SU-DHL-6 (cell line): Measurements from ENCODE around the gene MARCO.
"Not testable (repeated sequence)": the region's sequence is repeated elsewhere in the genome, so short reads cannot be mapped to it uniquely, and the experiment has no call there.

Experiments
- H2AFZ ChIP-seq: fragments of 200-600 bp; sonication (generic); 2 replicates; pipeline ENCODE4 v1.6.1; 2014; ENCODE audit warnings: low read depth, mild to moderate bottlenecking, moderate library complexity, mixed read lengths, antibody characterized with exemption, low read length; ENCODE audit not compliant: severe bottlenecking
- H3F3A ChIP-seq: fragments of 200-600 bp; shearing (Covaris generic); 2 replicates; pipeline ENCODE4 v1.6.0; 2016; ENCODE audit warnings: antibody characterized with exemption, mild to moderate bottlenecking; ENCODE audit not compliant: insufficient read depth
- H3K27ac ChIP-seq: fragments of 200-600 bp; sonication (generic); 2 replicates; pipeline ENCODE4 v1.5.1; 2016; ENCODE audit warnings: low read depth, mild to moderate bottlenecking, low read length, moderate library complexity, mixed read lengths
- H3K27me3 ChIP-seq: fragments of 200-600 bp; sonication (generic), shearing (Covaris generic); 2 replicates; pipeline ENCODE4 v1.6.0; 2014; ENCODE audit warnings: mild to moderate bottlenecking, low read length
- H3K36me3 ChIP-seq: fragments of 200-600 bp; sonication (generic); 2 replicates; pipeline ENCODE4 v1.6.1; 2014; ENCODE audit warnings: mild to moderate bottlenecking, low read length, mixed read lengths
- H3K4me2 ChIP-seq: fragments of 300-600, 200-600 bp; shearing (Covaris generic), sonication (generic); 2 replicates; pipeline ENCODE4 v1.6.0; 2014; ENCODE audit warnings: low read length, low read depth, mild to moderate bottlenecking; ENCODE audit not compliant: poor library complexity, severe bottlenecking
- H3K4me3 ChIP-seq: fragments of 200-600 bp; sonication (generic); 2 replicates; pipeline ENCODE4 v1.5.1; 2014; ENCODE audit warnings: antibody characterized with exemption, low read length, mild to moderate bottlenecking, mixed read lengths; ENCODE audit not compliant: insufficient read depth, poor library complexity, severe bottlenecking
- H3K79me2 ChIP-seq: fragments of 200-600 bp; sonication (generic); 2 replicates; pipeline ENCODE4 v1.6.1; 2014; ENCODE audit warnings: mild to moderate bottlenecking, low read length, moderate library complexity; ENCODE audit not compliant: insufficient read depth
- H3K9ac ChIP-seq: fragments of 200-600 bp; sonication (generic); 2 replicates; pipeline ENCODE4 v1.7.0; 2014; ENCODE audit warnings: mild to moderate bottlenecking, low read length
- H3K9me2 ChIP-seq: fragments of 200-600 bp; sonication (generic); replicated peaks from 2 replicates; pipeline ENCODE4 v1.6.1; 2014; ENCODE audit warnings: low read length; ENCODE audit not compliant: insufficient read depth
- H3K9me3 ChIP-seq: fragments of 200-600 bp; sonication (generic); 2 replicates; pipeline ENCODE4 v1.6.1; 2014; ENCODE audit warnings: low read length, mixed read lengths; ENCODE audit not compliant: insufficient read depth
- H4K20me1 ChIP-seq: fragments of 200-600 bp; sonication (generic); 2 replicates; pipeline ENCODE4 v1.6.1; 2014; ENCODE audit warnings: low read depth, mild to moderate bottlenecking, antibody characterized with exemption, low read length, moderate library complexity, mixed read lengths
- EZH2phosphoT487 ChIP-seq: fragments of 200-600 bp; sonication (generic), shearing (Covaris generic); conservative IDR thresholded peaks from 2 replicates; pipeline ENCODE4 v1.6.1; 2018; ENCODE audit warnings: mild to moderate bottlenecking, antibody characterized with exemption, low read length, moderate library complexity, mixed read lengths
- TF ChIP-seq, protein P1 (sequence below): fragments of 200-600 bp; sonication (generic); IDR thresholded peaks from one replicate; pipeline ENCODE4 v1.5.1; 2017; ENCODE audit warnings: antibody characterized with exemption, mild to moderate bottlenecking, low read length, moderate library complexity; ENCODE audit not compliant: insufficient read depth, poor library complexity, severe bottlenecking

The MARCO gene

DNA sequence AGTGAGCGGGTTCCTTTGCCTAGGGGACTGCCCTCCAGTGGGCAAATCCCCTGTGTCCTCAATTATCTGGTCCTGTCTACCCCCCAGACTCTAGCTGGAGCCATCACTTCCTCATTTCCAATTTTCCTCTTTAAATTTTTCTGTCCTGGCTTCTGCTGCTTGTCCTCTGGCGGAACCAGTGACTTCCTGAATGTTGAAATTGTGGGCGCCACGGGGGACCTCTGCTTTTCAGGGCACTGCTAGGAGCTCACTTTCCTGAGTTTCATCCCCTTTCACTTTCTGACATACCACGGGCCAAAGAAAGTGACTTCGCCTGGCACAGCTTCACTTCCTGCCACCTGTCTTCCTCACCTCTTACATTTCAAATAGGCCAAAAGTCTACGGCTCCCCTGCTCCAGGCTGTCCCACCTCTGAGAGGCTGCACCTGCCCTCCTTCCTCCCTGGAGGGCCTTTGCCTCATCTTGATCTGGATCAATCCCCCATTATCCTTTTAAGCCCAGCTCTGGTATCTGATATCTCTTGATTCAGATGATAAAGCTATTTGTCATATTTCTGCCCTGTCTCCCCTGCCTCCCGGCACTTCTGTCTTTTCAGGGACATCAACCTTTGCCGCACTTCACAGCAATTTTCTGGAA, 1.4 kb upstream of the MARCO start:
- no peaks in the 10 kb centered on the region for H3K9me2 ChIP-seq
- H3K27ac ChIP-seq = no peak overlapping the region
- no peaks in the 10 kb centered on the region for H3K9me3 ChIP-seq
- H3F3A ChIP-seq = no peaks in the 10 kb centered on the region
- no peak overlapping the region for H3K4me3 ChIP-seq
- no peak overlapping the region for H3K4me2 ChIP-seq
- TF ChIP-seq EZH2phosphoT487 = no peak
- TF ChIP-seq, protein P1, sequence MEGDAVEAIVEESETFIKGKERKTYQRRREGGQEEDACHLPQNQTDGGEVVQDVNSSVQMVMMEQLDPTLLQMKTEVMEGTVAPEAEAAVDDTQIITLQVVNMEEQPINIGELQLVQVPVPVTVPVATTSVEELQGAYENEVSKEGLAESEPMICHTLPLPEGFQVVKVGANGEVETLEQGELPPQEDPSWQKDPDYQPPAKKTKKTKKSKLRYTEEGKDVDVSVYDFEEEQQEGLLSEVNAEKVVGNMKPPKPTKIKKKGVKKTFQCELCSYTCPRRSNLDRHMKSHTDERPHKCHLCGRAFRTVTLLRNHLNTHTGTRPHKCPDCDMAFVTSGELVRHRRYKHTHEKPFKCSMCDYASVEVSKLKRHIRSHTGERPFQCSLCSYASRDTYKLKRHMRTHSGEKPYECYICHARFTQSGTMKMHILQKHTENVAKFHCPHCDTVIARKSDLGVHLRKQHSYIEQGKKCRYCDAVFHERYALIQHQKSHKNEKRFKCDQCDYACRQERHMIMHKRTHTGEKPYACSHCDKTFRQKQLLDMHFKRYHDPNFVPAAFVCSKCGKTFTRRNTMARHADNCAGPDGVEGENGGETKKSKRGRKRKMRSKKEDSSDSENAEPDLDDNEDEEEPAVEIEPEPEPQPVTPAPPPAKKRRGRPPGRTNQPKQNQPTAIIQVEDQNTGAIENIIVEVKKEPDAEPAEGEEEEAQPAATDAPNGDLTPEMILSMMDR = no peak
- H3K36me3 ChIP-seq = no peaks in the 10 kb centered on the region
- no peaks in the 10 kb centered on the region for H3K79me2 ChIP-seq
- no peaks in the 10 kb centered on the region for H4K20me1 ChIP-seq
- no peak overlapping the region for H3K9ac ChIP-seq
- H3K27me3 ChIP-seq = no peaks in the 10 kb centered on the region
- H2AFZ ChIP-seq = no peak overlapping the region

GRCh38 chr2:118943286-118943685, 1.3 kb downstream of the MARCO start:
- Histone ChIP-seq H4K20me1 (no peaks in the 10 kb centered on the region), H3F3A (no peaks in the 10 kb centered on the region), H2AFZ (no peak overlapping the region), H3K36me3 (no peaks in the 10 kb centered on the region), H3K27ac (no peak overlapping the region), H3K27me3 (no peaks in the 10 kb centered on the region), H3K4me2 (no peak overlapping the region), H3K9me3 (no peaks in the 10 kb centered on the region), H3K9me2 (no peaks in the 10 kb centered on the region), H3K79me2 (no peaks in the 10 kb centered on the region), H3K4me3 (no peak overlapping the region), H3K9ac (no peak overlapping the region)
- no peak for TF ChIP-seq EZH2phosphoT487
- TF ChIP-seq, protein P1 = no peak

DNA sequence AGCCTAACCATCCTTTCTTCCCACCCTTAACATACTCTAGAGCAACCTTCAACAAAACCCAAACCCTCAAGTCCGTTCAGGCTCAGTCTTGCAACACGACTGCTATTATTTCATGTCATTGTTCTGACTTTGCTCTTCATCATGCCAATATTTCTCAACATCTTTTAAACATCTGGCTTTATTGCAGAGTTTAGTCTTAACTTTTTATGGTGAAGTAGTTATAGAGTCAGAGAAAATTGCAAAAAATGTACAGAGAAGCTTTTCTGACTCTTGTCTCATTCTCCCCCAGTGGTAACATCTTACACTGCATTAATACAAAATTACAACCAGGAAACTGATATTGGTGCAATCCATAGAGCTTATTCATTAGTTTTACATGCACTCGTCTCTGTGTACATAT, 3.9 kb downstream of the MARCO start:
- H2AFZ ChIP-seq = no peak overlapping the region
- H3K9me3 ChIP-seq = no peaks in the 10 kb centered on the region
- no peaks in the 10 kb centered on the region for H4K20me1 ChIP-seq
- no peaks in the 10 kb centered on the region for H3K27me3 ChIP-seq
- H3K27ac ChIP-seq = no peak overlapping the region
- H3K9ac ChIP-seq = no peak overlapping the region
- H3K4me3 ChIP-seq = no peak overlapping the region
- TF ChIP-seq, protein P1 = no peak
- no peaks in the 10 kb centered on the region for H3K9me2 ChIP-seq
- no peaks in the 10 kb centered on the region for H3K79me2 ChIP-seq
- H3K36me3 ChIP-seq = no peaks in the 10 kb centered on the region
- no peaks in the 10 kb centered on the region for H3F3A ChIP-seq
- H3K4me2 ChIP-seq = no peak overlapping the region

DNA sequence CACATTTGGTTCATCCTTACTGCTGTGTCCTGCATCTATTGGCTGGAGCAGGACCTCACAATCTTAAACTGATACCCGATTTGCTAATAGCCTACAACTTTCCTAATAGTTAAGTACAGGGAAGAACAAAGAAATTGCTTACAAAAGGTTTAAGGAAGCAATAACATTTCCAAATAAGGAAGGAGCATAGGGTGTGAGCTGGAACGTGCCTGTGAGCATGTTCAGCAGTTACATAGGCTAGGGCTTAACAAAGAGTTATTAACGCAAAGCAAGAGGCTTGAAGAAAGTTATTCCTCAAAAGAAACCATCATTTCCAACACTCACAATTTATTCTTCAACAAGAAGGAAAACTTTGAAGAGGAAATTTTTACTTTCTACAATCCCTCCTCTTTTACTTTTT, 6.3 kb downstream of the MARCO start:
- not testable (repeated sequence) for H3K9ac ChIP-seq, H2AFZ ChIP-seq, H3K9me2 ChIP-seq, H3K27ac ChIP-seq, H3K79me2 ChIP-seq, H3K4me3 ChIP-seq, H3F3A ChIP-seq, H3K4me2 ChIP-seq, H3K36me3 ChIP-seq, H3K9me3 ChIP-seq, H4K20me1 ChIP-seq, H3K27me3 ChIP-seq
